A673 (cell line): ENCODE data around the gene COL4A1.

Experiments used
- EZH2 ChIP-seq: fragments of 200-600 bp; sonication (generic); IDR thresholded peaks from 2 replicates; pipeline ENCODE4 v1.6.1; 2017; ENCODE audit warnings: borderline replicate concordance, low read depth, mild to moderate bottlenecking, mixed read lengths, antibody characterized with exemption, low read length; ENCODE audit not compliant: poor library complexity, severe bottlenecking
- TF ChIP-seq, protein P1 (sequence below): fragments of 300-800, 200-600 bp; sonication (generic); conservative IDR thresholded peaks from 2 replicates; pipeline ENCODE4 v1.5.1; 2017; ENCODE audit warnings: low read depth, mild to moderate bottlenecking, antibody characterized with exemption, low read length, moderate library complexity, mixed read lengths

DNA sequence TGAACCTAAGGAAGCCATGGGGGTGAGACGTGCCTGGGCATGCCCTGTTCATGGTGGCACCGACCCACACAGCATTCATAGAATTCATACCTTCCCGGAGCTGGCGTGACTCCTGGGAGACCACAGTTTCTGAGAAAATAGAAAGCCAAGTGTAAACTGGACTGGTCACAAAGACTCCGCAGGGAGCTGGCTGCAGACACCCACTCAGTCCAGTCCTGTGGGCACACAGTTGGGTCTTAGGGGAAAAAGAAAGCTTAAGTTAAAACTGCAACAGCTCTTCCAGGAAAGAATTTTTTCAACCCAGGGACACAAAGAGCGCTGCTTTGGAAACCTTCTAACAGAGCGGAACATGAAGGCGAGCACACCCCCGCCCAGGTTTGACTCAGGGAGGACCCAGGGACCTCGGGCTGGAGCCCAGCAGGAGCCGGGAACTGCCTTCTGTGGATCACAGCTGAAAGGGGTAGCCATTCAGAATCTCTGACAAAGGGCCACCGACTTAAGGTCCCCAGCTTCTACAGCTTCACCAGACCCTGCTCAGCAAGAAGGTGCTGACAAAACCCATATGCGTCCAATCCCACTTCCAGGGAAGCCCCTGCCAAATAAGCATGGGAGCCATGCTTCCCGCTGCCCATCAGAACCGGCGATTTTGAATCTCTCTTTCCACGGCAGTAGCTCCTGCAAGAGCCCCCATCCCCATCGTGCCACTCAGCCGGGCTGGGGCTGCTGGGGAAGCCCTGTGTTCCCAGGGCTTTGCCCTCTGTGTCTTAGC is 183.7 kb downstream of the COL4A1 start:
- TF ChIP-seq, protein P1, sequence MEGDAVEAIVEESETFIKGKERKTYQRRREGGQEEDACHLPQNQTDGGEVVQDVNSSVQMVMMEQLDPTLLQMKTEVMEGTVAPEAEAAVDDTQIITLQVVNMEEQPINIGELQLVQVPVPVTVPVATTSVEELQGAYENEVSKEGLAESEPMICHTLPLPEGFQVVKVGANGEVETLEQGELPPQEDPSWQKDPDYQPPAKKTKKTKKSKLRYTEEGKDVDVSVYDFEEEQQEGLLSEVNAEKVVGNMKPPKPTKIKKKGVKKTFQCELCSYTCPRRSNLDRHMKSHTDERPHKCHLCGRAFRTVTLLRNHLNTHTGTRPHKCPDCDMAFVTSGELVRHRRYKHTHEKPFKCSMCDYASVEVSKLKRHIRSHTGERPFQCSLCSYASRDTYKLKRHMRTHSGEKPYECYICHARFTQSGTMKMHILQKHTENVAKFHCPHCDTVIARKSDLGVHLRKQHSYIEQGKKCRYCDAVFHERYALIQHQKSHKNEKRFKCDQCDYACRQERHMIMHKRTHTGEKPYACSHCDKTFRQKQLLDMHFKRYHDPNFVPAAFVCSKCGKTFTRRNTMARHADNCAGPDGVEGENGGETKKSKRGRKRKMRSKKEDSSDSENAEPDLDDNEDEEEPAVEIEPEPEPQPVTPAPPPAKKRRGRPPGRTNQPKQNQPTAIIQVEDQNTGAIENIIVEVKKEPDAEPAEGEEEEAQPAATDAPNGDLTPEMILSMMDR, result no peak
- TF ChIP-seq EZH2, result no peak
